ENCODE measurements around the gene HIVEP1.

Gene HIVEP1

DNA sequence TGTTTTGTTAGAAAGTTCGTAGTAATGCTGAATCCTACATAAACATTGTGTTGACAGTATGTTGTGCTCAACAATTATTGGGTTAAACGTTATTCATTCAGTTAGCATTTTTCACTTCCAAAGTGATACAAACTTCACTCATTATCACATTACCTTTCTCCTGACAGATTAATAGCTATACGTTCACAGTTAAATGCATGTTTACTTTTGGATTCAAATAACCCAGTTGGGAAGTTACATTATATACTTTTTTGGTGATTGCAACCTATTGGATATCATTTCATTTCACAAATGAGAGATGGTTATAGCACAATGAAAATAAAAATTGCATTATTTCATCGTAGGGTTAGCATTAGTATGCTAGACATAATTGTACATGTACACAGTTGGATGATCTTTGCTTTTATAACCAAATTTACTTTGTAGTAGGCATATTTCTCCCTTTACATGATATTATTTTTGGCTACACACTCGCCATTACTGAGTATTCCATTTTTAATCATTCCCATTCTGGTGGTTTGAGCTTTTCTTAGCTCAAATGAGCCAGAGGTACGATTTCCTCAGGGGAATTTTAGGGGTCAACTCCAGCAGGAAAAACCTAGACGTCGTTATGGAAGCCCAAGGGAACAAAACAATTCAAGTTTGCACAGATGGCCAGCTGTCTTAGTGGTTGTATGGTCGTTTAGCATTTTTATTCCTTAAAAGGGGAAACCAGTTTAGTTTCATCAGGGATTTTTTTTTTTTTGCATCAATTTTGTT lies 2.1 kb upstream of the HIVEP1 start (continued):
- peak; percentile 16; the same call in 1 of the 2 replicates for TF ChIP-seq ZNF2 (tag by site-specific recombination; IDR thresholded peaks at IDR 0.05)
- no peak for TF ChIP-seq ZNF394 (tag by site-specific recombination; IDR thresholded peaks at IDR 0.05; ENCODE audit: borderline replicate concordance)
- TF ChIP-seq ZBTB17 (tag by site-specific recombination; IDR thresholded peaks at IDR 0.05): no peak
- TF ChIP-seq TCF7L2 (IDR thresholded peaks at IDR 0.05; ENCODE audit: borderline replicate concordance, low read depth, low read length): 0 out of 2 replicates have a peak, but pooled peaks have one; percentile 11
- TF ChIP-seq, protein P1, sequence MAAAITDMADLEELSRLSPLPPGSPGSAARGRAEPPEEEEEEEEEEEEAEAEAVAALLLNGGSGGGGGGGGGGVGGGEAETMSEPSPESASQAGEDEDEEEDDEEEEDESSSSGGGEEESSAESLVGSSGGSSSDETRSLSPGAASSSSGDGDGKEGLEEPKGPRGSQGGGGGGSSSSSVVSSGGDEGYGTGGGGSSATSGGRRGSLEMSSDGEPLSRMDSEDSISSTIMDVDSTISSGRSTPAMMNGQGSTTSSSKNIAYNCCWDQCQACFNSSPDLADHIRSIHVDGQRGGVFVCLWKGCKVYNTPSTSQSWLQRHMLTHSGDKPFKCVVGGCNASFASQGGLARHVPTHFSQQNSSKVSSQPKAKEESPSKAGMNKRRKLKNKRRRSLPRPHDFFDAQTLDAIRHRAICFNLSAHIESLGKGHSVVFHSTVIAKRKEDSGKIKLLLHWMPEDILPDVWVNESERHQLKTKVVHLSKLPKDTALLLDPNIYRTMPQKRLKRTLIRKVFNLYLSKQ (tag by site-specific recombination; IDR thresholded peaks at IDR 0.05; ENCODE audit: borderline replicate concordance): no peak
- TF ChIP-seq ZFP3 (tag by site-specific recombination; IDR thresholded peaks at IDR 0.05; ENCODE audit: low read depth): no peak
- no peak for TF ChIP-seq ZNF76 (tag by site-specific recombination; IDR thresholded peaks at IDR 0.05; ENCODE audit: borderline replicate concordance, low read depth)
- no peak for TF ChIP-seq ZNF514 (tag by site-specific recombination; IDR thresholded peaks at IDR 0.05)
- TF ChIP-seq, protein P2, sequence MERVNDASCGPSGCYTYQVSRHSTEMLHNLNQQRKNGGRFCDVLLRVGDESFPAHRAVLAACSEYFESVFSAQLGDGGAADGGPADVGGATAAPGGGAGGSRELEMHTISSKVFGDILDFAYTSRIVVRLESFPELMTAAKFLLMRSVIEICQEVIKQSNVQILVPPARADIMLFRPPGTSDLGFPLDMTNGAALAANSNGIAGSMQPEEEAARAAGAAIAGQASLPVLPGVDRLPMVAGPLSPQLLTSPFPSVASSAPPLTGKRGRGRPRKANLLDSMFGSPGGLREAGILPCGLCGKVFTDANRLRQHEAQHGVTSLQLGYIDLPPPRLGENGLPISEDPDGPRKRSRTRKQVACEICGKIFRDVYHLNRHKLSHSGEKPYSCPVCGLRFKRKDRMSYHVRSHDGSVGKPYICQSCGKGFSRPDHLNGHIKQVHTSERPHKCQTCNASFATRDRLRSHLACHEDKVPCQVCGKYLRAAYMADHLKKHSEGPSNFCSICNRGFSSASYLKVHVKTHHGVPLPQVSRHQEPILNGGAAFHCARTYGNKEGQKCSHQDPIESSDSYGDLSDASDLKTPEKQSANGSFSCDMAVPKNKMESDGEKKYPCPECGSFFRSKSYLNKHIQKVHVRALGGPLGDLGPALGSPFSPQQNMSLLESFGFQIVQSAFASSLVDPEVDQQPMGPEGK (tag by site-specific recombination; IDR thresholded peaks at IDR 0.05): no peak
- no peak for TF ChIP-seq ZNF585B (tag by site-specific recombination; IDR thresholded peaks at IDR 0.05)
- TF ChIP-seq, protein P3, sequence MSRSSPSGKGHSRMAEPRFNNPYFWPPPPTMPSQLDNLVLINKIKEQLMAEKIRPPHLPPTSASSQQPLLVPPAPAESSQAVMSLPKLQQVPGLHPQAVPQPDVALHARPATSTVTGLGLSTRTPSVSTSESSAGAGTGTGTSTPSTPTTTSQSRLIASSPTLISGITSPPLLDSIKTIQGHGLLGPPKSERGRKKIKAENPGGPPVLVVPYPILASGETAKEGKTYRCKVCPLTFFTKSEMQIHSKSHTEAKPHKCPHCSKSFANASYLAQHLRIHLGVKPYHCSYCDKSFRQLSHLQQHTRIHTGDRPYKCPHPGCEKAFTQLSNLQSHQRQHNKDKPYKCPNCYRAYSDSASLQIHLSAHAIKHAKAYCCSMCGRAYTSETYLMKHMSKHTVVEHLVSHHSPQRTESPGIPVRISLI (tag by site-specific recombination; IDR thresholded peaks at IDR 0.05): no peak
- TF ChIP-seq, protein P4, sequence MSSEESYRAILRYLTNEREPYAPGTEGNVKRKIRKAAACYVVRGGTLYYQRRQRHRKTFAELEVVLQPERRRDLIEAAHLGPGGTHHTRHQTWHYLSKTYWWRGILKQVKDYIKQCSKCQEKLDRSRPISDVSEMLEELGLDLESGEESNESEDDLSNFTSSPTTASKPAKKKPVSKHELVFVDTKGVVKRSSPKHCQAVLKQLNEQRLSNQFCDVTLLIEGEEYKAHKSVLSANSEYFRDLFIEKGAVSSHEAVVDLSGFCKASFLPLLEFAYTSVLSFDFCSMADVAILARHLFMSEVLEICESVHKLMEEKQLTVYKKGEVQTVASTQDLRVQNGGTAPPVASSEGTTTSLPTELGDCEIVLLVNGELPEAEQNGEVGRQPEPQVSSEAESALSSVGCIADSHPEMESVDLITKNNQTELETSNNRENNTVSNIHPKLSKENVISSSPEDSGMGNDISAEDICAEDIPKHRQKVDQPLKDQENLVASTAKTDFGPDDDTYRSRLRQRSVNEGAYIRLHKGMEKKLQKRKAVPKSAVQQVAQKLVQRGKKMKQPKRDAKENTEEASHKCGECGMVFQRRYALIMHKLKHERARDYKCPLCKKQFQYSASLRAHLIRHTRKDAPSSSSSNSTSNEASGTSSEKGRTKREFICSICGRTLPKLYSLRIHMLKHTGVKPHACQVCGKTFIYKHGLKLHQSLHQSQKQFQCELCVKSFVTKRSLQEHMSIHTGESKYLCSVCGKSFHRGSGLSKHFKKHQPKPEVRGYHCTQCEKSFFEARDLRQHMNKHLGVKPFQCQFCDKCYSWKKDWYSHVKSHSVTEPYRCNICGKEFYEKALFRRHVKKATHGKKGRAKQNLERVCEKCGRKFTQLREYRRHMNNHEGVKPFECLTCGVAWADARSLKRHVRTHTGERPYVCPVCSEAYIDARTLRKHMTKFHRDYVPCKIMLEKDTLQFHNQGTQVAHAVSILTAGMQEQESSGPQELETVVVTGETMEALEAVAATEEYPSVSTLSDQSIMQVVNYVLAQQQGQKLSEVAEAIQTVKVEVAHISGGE (tag by site-specific recombination; conservative IDR thresholded peaks at IDR 0.05; ENCODE audit: low read depth): no peak
- no peak for TF ChIP-seq GLI4 (tag by site-specific recombination; IDR thresholded peaks at IDR 0.05)
- TF ChIP-seq ZNF16 (tag by site-specific recombination; IDR thresholded peaks at IDR 0.05; ENCODE audit: low read depth): no peak
- no peak for TF ChIP-seq ZBTB20 (tag by site-specific recombination; IDR thresholded peaks at IDR 0.05)
- TF ChIP-seq OVOL3 (tag by site-specific recombination; IDR thresholded peaks at IDR 0.05): peak; percentile 72; the same call in 1 of the 2 replicates
- TF ChIP-seq SP7 (tag by site-specific recombination; IDR thresholded peaks at IDR 0.05): peak; percentile 78
- no peak for TF ChIP-seq ZNF664 (tag by site-specific recombination; IDR thresholded peaks at IDR 0.05)
- TF ChIP-seq ZNF423 (tag by site-specific recombination; IDR thresholded peaks at IDR 0.05): no peak
- TF ChIP-seq ZNF521 (tag by site-specific recombination; IDR thresholded peaks at IDR 0.05): no peak
- TF ChIP-seq, protein P5, sequence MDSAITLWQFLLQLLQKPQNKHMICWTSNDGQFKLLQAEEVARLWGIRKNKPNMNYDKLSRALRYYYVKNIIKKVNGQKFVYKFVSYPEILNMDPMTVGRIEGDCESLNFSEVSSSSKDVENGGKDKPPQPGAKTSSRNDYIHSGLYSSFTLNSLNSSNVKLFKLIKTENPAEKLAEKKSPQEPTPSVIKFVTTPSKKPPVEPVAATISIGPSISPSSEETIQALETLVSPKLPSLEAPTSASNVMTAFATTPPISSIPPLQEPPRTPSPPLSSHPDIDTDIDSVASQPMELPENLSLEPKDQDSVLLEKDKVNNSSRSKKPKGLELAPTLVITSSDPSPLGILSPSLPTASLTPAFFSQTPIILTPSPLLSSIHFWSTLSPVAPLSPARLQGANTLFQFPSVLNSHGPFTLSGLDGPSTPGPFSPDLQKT (IDR thresholded peaks at IDR 0.05; ENCODE audit: borderline replicate concordance, low read depth, low read length): no peak
- TF ChIP-seq OSR2 (tag by site-specific recombination; IDR thresholded peaks at IDR 0.05): peak; percentile 26
- TF ChIP-seq ZNF561 (tag by site-specific recombination; IDR thresholded peaks at IDR 0.05; ENCODE audit: borderline replicate concordance): no peak
- TF ChIP-seq IKZF3 (tag by site-specific recombination; IDR thresholded peaks at IDR 0.05): no peak; the same call in 1 of the 2 replicates
- no peak for TF ChIP-seq ZNF302 (tag by site-specific recombination; IDR thresholded peaks at IDR 0.05; ENCODE audit: low read depth)
- TF ChIP-seq, protein P6, sequence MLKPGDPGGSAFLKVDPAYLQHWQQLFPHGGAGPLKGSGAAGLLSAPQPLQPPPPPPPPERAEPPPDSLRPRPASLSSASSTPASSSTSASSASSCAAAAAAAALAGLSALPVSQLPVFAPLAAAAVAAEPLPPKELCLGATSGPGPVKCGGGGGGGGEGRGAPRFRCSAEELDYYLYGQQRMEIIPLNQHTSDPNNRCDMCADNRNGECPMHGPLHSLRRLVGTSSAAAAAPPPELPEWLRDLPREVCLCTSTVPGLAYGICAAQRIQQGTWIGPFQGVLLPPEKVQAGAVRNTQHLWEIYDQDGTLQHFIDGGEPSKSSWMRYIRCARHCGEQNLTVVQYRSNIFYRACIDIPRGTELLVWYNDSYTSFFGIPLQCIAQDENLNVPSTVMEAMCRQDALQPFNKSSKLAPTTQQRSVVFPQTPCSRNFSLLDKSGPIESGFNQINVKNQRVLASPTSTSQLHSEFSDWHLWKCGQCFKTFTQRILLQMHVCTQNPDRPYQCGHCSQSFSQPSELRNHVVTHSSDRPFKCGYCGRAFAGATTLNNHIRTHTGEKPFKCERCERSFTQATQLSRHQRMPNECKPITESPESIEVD (tag by site-specific recombination; IDR thresholded peaks at IDR 0.05): peak; percentile 98
- TF ChIP-seq ZNF223 (tag by site-specific recombination; IDR thresholded peaks at IDR 0.05): no peak
- TF ChIP-seq ZNF660 (tag by site-specific recombination; IDR thresholded peaks at IDR 0.05): no peak

Data from HEK293 (cell line).